Hepatocyte (in vitro differentiated cells): ENCODE data around the gene PES1.

Source experiments
- EZH2 ChIP-seq: fragments of 200-600 bp; sonication (generic); IDR thresholded peaks from 2 replicates; pipeline ENCODE4 v1.6.1; 2016; ENCODE audit warnings: antibody characterized with exemption, mild to moderate bottlenecking, borderline replicate concordance
- TF ChIP-seq, protein P1 (sequence below): fragments of 200-600 bp; sonication (generic); IDR thresholded peaks from 2 replicates; pipeline ENCODE4 v1.5.1; 2016; ENCODE audit warnings: antibody characterized with exemption, mild to moderate bottlenecking; ENCODE audit not compliant: poor library complexity

DNA sequence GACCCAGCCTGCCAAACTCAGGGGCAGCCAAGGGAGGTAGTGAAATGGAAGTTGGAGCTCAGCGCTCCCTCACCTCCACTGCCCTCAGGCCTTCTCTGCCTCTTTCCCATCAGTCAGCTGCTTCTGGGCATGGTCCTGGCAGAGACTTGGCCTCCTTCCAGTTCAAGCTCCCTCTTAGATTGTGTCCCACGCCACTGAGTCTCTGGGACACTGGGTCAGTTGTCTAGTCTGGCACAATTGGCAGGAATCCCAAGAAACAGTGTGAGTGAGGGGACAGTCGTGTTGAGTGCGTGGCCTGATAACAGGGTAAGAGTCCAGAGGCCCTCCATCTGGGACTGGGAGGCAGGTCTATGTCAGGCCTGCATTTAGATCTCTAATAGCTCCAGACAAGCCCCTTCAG, 36.8 kb upstream of the PES1 start:
- TF ChIP-seq, protein P1, sequence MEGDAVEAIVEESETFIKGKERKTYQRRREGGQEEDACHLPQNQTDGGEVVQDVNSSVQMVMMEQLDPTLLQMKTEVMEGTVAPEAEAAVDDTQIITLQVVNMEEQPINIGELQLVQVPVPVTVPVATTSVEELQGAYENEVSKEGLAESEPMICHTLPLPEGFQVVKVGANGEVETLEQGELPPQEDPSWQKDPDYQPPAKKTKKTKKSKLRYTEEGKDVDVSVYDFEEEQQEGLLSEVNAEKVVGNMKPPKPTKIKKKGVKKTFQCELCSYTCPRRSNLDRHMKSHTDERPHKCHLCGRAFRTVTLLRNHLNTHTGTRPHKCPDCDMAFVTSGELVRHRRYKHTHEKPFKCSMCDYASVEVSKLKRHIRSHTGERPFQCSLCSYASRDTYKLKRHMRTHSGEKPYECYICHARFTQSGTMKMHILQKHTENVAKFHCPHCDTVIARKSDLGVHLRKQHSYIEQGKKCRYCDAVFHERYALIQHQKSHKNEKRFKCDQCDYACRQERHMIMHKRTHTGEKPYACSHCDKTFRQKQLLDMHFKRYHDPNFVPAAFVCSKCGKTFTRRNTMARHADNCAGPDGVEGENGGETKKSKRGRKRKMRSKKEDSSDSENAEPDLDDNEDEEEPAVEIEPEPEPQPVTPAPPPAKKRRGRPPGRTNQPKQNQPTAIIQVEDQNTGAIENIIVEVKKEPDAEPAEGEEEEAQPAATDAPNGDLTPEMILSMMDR: no peak
- TF ChIP-seq EZH2: no peak
